DMS114 treated with DMSO at 0.1 percent for 48 hours (cell line): Measurements from ENCODE around the gene RHEBL1.

ENCODE experiments used
- DNase-seq: peaks from one replicate; lab custom pipeline; 2025; ENCODE audit not compliant: unreplicated experiment; lab: John Stamatoyannopoulos, UW

RHEBL1 gene

GRCh38 chr12:49038291-49038955 lies 31.4 kb downstream of the RHEBL1 start:
- no peak for DNase-seq

DNA sequence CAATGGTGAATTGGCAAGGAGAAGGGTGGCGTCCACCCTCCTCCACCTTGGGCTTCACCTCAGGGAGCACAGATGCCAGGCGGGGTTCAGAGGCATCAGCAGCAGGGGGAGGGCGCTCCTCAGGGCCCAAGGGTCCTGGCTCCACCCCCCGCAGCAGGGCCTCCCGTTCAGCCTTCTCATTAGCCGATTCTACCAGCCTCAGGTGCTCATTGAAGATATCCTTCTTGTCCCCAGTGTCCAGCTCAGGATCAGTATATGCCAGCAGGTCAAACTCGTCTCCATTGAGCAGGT lies 31.9 kb downstream of the RHEBL1 start:
- no peak for DNase-seq

- DNase-seq = no peak
These were observed 32.5 kb downstream of the RHEBL1 start for GRCh38 chr12:49037111-49037946.

GRCh38 chr12:49036029-49036428 lies 33.8 kb downstream of the RHEBL1 start:
- no peak for DNase-seq

GRCh38 chr12:49034286-49034622 lies 35.5 kb downstream of the RHEBL1 start:
- DNase-seq = no peak

- no peak for DNase-seq
These were observed 36.0 kb downstream of the RHEBL1 start for GRCh38 chr12:49033611-49034285.

GRCh38 chr12:49032679-49033447 lies 36.9 kb downstream of the RHEBL1 start:
- DNase-seq = no peak

GRCh38 chr12:49032276-49032675 lies 37.5 kb downstream of the RHEBL1 start:
- DNase-seq = no peak

DNA sequence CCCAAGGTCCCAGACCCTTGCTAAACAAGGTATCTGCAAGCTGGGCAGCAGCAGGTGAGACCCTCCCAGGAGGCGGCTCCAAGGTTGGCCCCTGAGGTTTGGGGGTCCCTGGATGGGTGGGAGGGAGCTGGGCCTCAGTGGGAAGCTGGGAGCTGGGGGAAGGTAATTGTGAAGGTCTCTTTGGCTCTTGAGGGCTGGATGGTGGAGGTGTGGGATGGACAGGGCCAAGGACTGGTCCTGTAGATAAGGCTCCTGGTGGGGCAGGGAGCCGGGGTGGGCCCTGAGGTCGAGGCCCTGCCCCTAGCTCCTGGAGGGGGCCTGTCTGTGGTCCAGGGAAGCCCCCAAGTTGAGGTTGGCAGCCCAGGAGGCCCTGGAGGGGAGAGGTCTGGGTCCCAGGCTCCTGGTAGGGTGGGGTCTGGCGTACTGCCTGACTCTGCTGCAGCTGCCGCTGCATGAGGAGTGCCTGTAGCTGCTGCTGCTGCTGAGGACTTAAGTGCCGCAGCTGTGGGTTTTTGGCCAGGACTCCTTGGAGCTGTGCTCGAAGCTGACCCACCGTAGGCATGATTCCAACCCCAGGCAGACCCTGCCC lies 38.1 kb downstream of the RHEBL1 start:
- no peak for DNase-seq

DNA sequence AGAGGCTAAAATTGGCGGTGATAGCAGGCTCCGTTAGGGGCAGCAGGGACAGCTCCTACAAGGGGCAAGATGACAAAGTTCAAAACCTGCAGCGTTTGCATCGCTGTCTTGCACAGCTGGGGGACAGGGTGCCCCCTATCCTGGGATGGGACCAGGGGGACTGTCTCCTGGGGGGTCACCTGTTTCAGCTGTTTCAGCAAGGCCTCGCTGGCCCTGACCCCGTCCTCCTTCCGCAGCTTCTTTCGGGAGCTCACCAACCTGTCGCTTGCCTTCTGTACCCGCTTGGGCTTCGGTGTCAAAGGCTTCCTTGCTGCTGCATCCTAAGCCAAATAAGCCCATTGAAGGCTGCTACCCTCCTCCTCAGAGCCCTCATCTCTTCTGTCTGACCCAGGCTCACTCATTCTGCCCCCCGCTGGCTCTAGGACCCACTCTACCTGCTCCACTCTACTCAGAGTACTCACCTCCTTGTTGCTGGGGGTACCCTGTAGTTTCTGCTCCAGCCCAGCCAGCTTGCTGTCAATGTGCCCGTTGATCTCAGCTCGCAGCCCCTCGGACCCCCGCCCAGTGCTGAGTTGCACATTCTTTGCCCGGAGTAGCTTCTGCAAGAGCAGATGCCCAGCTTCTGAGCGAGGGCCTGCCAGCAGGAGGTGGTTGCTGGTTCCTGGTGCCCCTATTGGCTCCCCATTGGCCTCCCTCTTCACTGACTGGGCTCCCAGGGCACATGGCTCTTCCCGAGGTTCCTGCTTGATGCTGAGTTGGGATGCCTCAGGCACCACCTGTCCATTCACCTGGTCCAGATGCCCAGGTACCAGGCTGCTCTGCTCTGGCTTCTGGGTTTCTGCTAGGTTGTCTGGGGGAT lies 38.8 kb downstream of the RHEBL1 start:
- DNase-seq = no peak

DNA sequence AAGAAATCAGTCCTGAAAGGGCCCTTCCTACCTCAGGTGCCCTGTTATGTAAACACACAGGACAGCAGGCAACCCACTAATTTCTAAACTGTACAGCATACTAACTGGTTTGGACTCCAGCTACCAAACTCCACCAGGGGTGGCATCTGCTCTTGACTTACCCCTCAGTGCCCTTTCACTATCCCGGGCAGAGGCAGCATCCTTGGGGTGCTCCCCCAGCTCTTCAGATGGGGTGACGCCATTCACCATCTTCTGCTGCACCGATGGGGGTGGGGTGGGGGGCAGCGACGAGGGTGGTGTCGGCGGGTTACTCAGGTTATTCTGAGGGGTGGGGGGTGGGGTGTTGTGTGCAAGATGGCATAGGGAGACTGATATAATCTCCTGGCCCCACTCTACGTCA lies 39.7 kb downstream of the RHEBL1 start:
- no peak for DNase-seq

- no peak for DNase-seq
These were observed 41.0 kb downstream of the RHEBL1 start for GRCh38 chr12:49028666-49029275.

- no peak for DNase-seq
These were observed 41.8 kb downstream of the RHEBL1 start for GRCh38 chr12:49027846-49028555.

DNA sequence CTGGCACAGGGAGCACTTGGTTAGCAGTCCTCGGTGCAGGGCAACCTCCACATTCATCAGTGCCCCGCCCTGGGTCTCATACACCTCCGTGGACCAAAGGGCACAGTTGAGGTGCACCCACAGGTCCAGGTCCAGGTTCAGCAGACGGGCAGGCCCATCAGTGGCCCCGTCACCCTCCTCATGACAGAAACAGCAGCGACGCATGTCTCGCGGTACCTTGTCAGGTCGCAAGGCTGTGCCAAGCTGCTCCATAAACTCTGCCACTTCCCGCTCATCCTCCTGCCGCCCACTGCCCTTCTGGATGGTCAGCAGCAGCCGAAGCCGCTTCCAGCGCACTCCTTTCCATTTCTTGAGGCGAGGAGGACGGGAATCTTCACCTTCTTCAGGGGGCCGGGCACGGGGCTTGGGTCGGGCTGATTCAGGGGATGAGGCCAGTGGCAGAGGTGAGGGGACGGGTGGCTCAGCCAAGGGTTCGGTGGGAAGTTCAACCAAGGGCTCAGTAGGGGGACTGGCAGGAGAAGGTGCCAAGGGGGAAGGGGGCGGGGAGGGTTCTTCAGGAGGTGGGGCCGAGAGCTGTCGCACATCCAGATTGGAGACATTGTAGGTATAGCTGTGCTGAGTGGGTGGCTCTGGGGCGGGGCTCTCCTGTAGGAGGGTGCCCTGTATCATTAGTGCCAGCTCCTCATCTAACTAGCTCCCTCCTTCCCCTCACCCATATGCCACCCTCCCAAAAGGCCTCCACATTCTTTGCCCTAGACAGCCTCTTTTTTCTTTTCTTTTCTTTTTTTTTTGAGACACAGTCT lies 42.9 kb downstream of the RHEBL1 start:
- DNase-seq = no peak

GRCh38 chr12:49026101-49026500 lies 43.7 kb downstream of the RHEBL1 start:
- no peak for DNase-seq

- DNase-seq = no peak
These were observed 44.3 kb downstream of the RHEBL1 start for GRCh38 chr12:49025463-49025862.

GRCh38 chr12:49024543-49024942 lies 45.2 kb downstream of the RHEBL1 start:
- no peak for DNase-seq

GRCh38 chr12:49023812-49024211 lies 46.0 kb downstream of the RHEBL1 start:
- DNase-seq = no peak
